CD4-positive, CD25-positive, alpha-beta regulatory T cell (primary cell): ENCODE measurements around the gene PROKR1. TPM values are rescaled to one million over a fixed set of nuclear protein-coding genes. Genes with fewer than 3 reads are reported as not detected.

Source experiments
- ATAC-seq, 2 donors: fragments of 150-1000 bp; cut with Tn5 transposase; one replicate each; pipeline ENCODE4 v1.10.0; 2021; ENCODE audit warnings: low read depth in 2 of 2, moderate number of reproducible peaks in 2 of 2, moderate library complexity in 1 of 2
- DNase-seq, 3 donors: peaks; one replicate each; pipeline versions ENCODE4 v3.0.0 to v3.0.0-alpha.2; 2012 to 2022; ENCODE audit warnings: mixed read lengths in 1 of 3
- H3K27ac ChIP-seq: one replicate; pipeline ENCODE4 v1.7.0; 2013; ENCODE audit warnings: mild to moderate bottlenecking, low read length; ENCODE audit not compliant: insufficient read depth, poor library complexity, severe bottlenecking
- H3K27me3 ChIP-seq: one replicate; pipeline ENCODE4 v1.7.0; 2013; ENCODE audit warnings: low read length; ENCODE audit not compliant: control insufficient read depth, insufficient read depth
- H3K36me3 ChIP-seq: one replicate; pipeline ENCODE4 v1.7.0; 2013; ENCODE audit warnings: mild to moderate bottlenecking, low read length, moderate library complexity; ENCODE audit not compliant: control insufficient read depth, insufficient read depth
- H3K4me1 ChIP-seq: 2 replicates; pipeline ENCODE4 v1.7.0; 2013; ENCODE audit warnings: mild to moderate bottlenecking, low read length; ENCODE audit not compliant: insufficient read depth, control insufficient read depth, poor library complexity, severe bottlenecking
- H3K4me3 ChIP-seq: one replicate; pipeline ENCODE4 v1.7.0; 2013; ENCODE audit warnings: low read depth, mild to moderate bottlenecking, low read length, moderate library complexity
- H3K9me3 ChIP-seq, 2 experiments: 1 replicate in 1 of 2; 2 replicates in 1 of 2; pipeline ENCODE4 v1.7.0; 2013; ENCODE audit warnings: low read length in 2 of 2, mild to moderate bottlenecking in 1 of 2, moderate library complexity in 1 of 2; ENCODE audit not compliant: control insufficient read depth in 2 of 2
- H3K27ac Mint-ChIP-seq, 3 donors: one replicate each; pipeline ENCODE4 v1.8.0; 2020 to 2022; ENCODE audit warnings: mild to moderate bottlenecking in 3 of 3, mixed read lengths in 3 of 3, moderate library complexity in 2 of 3
- H3K27me3 Mint-ChIP-seq: one replicate; pipeline ENCODE4 v1.8.0; 2022; ENCODE audit warnings: mild to moderate bottlenecking, mixed read lengths
- H3K36me3 Mint-ChIP-seq: one replicate; pipeline ENCODE4 v1.8.0; 2020; ENCODE audit warnings: mixed read lengths
- H3K4me1 Mint-ChIP-seq, 4 donors: one replicate each; pipeline ENCODE4 v1.8.0; 2020 to 2022; ENCODE audit warnings: mixed read lengths in 4 of 4, mild to moderate bottlenecking in 1 of 4
- H3K4me3 Mint-ChIP-seq, 4 donors: one replicate each; pipeline ENCODE4 v1.8.0; 2020 to 2022; ENCODE audit warnings: mild to moderate bottlenecking in 4 of 4, mixed read lengths in 4 of 4, moderate library complexity in 3 of 4
- H3K9me3 Mint-ChIP-seq, 7 donors: one replicate each; pipeline ENCODE4 v1.8.0; 2020 to 2022; ENCODE audit warnings: mixed read lengths in 7 of 7, mild to moderate bottlenecking in 3 of 7, moderate library complexity in 2 of 7
- polyA plus RNA-seq, 4 donors: library from polyadenylated mRNA; unstranded; fragments of 300-500 nt; fragmentation: Illumina TruSeq; gene quantifications; one replicate each; pipeline ENCODE4 v1.2.3, GENCODE V29; 2021
- total RNA-seq: library from RNA; stranded (reverse); gene quantifications from one replicate; pipeline ENCODE4 v1.2.3, GENCODE V29; 2022

Gene PROKR1
- total and polyA plus RNA-seq, 5 donors from 2014 or later = not detected

DNA sequence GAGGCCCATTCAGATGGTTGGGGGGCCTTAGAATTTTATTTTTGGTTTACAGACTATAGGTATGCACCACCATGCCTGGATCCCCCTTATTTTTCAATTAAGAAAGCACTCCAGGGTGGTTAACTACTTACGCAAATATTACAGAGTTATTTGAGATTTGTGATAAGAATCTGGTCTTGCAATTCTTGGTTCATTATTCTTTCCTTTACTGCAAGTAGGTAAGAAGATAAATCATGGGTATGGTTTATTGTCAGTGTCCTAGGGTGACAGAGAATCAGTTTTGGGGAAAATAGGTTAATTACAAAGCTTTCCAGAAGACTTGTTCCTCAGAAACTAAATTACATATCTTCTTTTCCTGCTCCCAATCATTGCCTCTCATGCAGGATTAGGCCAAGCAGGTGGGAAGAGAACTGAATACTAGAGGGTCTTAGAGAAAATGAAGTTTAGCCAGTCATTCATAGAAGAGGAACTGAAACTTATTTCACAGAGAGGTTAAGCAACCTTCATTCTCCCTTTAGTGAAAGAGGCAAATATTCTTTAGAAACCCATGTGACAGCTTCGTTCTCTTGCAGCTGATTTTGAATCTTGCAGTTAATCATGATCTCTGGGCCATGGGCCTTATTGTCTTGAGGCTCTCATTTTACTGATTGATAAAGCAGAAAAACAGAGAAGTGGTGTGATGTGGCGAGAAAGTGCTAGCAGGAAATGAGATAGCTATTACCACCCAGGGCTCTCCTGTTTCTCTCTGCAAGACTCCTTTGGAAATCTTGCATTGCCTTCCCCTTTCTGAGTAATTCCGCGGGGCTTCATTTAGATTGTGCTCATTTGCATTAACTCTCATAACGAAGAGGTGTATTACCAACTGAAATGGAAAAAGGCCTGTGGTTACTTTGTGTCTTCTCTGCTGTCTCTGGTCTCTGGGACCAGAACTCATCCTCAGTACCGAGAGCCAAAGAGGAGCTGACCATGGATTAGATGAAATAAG lies 46.5 kb downstream of the PROKR1 start:
- Histone ChIP-seq H3K4me1 (peaks cover 11% of the 10 kb centered on the region), H3K4me3 (peak overlapping the region; percentile 9), H3K27ac (no peak overlapping the region), H3K27me3 (no peaks in the 10 kb centered on the region), H3K36me3 (no peaks in the 10 kb centered on the region), H3K9me3 (no peaks in the 10 kb centered on the region)
- Mint-ChIP-seq H3K4me1 (peaks cover 7 to 14% (median 10%) of the 10 kb centered on the region in 4 donors), H3K9me3 (peaks cover 0 to 2% (median 0%) of the 10 kb centered on the region in 7 donors), H3K27ac (peak overlapping the region in 2 of 3 donors; percentile 3 to 33), H3K36me3 (peaks cover 7% of the 10 kb centered on the region), H3K27me3 (peaks cover 12% of the 10 kb centered on the region), H3K4me3 (no peak overlapping the region)
- peak in 1 of 3 donors; percentile 35 for DNase-seq
- peak; percentile 42 to 62 for ATAC-seq

- ATAC-seq (no peak), DNase-seq (no peak)
- Mint-ChIP-seq H3K9me3 (peaks cover 0 to 2% (median 0%) of the 10 kb centered on the region in 7 donors), H3K27ac (peak overlapping the region in 1 of 3 donors; percentile 33), H3K36me3 (peaks cover 7% of the 10 kb centered on the region), H3K4me1 (peaks cover 7 to 14% (median 10%) of the 10 kb centered on the region in 4 donors), H3K27me3 (peaks cover 20% of the 10 kb centered on the region), H3K4me3 (no peak overlapping the region)
- no peak overlapping the region for H3K4me3 ChIP-seq
- no peaks in the 10 kb centered on the region for H3K36me3 ChIP-seq
- H3K9me3 ChIP-seq = no peaks in the 10 kb centered on the region
- H3K27me3 ChIP-seq = no peaks in the 10 kb centered on the region
- H3K4me1 ChIP-seq = peaks cover 11% of the 10 kb centered on the region
- H3K27ac ChIP-seq = no peak overlapping the region
These were observed 47.5 kb downstream of the PROKR1 start for GRCh38 chr2:68690851-68691250.

GRCh38 chr2:68692511-68692910 lies 49.1 kb downstream of the PROKR1 start:
- Mint-ChIP-seq H3K9me3 (peaks cover 0 to 4% (median 2%) of the 10 kb centered on the region in 7 donors), H3K27ac (peak overlapping the region in 1 of 3 donors; percentile 66), H3K4me3 (no peak overlapping the region), H3K27me3 (peaks cover 25% of the 10 kb centered on the region), H3K36me3 (peaks cover 7% of the 10 kb centered on the region), H3K4me1 (peaks cover 7 to 14% (median 10%) of the 10 kb centered on the region in 4 donors)
- H3K27ac ChIP-seq = no peak overlapping the region
- H3K9me3 ChIP-seq = no peaks in the 10 kb centered on the region
- no peak overlapping the region for H3K4me3 ChIP-seq
- H3K4me1 ChIP-seq = peaks cover 11% of the 10 kb centered on the region
- peaks cover 3% of the 10 kb centered on the region for H3K27me3 ChIP-seq
- H3K36me3 ChIP-seq = no peaks in the 10 kb centered on the region
- ATAC-seq (no peak), DNase-seq (no peak)

GRCh38 chr2:68693951-68694350 lies 50.6 kb downstream of the PROKR1 start:
- Histone ChIP-seq H3K36me3 (no peaks in the 10 kb centered on the region), H3K27me3 (peaks cover 3% of the 10 kb centered on the region), H3K4me3 (no peak overlapping the region), H3K9me3 (no peaks in the 10 kb centered on the region), H3K4me1 (peaks cover 11% of the 10 kb centered on the region), H3K27ac (no peak overlapping the region)
- ATAC-seq = no peak
- DNase-seq = no peak
- H3K4me3 Mint-ChIP-seq = no peak overlapping the region
- no peak overlapping the region for H3K27ac Mint-ChIP-seq
- H3K4me1 Mint-ChIP-seq = peaks cover 7 to 14% (median 10%) of the 10 kb centered on the region in 4 donors
- peaks cover 0 to 4% (median 2%) of the 10 kb centered on the region in 7 donors for H3K9me3 Mint-ChIP-seq
- H3K27me3 Mint-ChIP-seq = peaks cover 26% of the 10 kb centered on the region
- peaks cover 7% of the 10 kb centered on the region for H3K36me3 Mint-ChIP-seq

DNA sequence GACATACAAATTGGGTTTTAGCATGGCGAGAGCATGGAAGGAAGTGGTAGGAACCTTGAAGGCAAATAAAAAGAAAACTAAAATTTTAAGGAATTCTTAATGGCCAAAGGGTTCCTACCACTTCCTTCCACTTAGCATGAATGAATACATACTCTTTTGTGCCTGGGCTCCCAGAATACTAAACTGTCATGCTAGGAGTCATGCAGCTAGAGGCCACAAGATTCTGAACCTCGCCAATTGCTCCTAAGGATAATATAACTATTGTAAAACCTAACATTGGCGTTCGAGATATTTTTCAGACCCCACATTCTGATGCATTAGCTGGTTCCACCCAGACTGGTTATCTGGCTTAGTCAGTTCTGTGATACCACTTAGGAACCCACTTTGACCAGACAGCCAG lies 52.6 kb downstream of the PROKR1 start:
- Histone ChIP-seq H3K27ac (no peak overlapping the region), H3K9me3 (no peaks in the 10 kb centered on the region), H3K36me3 (no peaks in the 10 kb centered on the region), H3K4me1 (no peaks in the 10 kb centered on the region), H3K27me3 (peaks cover 3% of the 10 kb centered on the region), H3K4me3 (no peak overlapping the region)
- peaks cover 13% of the 10 kb centered on the region for H3K36me3 Mint-ChIP-seq
- H3K4me1 Mint-ChIP-seq = peaks cover 0 to 9% (median under 1%) of the 10 kb centered on the region in 4 donors
- ATAC-seq (no peak), DNase-seq (no peak)
- peaks cover 26% of the 10 kb centered on the region for H3K27me3 Mint-ChIP-seq
- H3K27ac Mint-ChIP-seq = no peak overlapping the region
- H3K4me3 Mint-ChIP-seq = no peak overlapping the region
- peaks cover 0 to 8% (median 2%) of the 10 kb centered on the region in 7 donors for H3K9me3 Mint-ChIP-seq

GRCh38 chr2:68696554-68696953 lies 53.2 kb downstream of the PROKR1 start:
- H3K4me1 Mint-ChIP-seq = peaks cover 0 to 9% (median under 1%) of the 10 kb centered on the region in 4 donors
- peaks cover 3% of the 10 kb centered on the region for H3K27me3 ChIP-seq
- H3K4me3 Mint-ChIP-seq = no peak overlapping the region
- H3K27me3 Mint-ChIP-seq = peaks cover 25% of the 10 kb centered on the region
- H3K36me3 Mint-ChIP-seq = peaks cover 12% of the 10 kb centered on the region
- peaks cover 3% of the 10 kb centered on the region for H3K4me1 ChIP-seq
- H3K9me3 Mint-ChIP-seq = peaks cover 0 to 8% (median 2%) of the 10 kb centered on the region in 7 donors
- no peaks in the 10 kb centered on the region for H3K9me3 ChIP-seq
- no peak overlapping the region for H3K27ac Mint-ChIP-seq
- no peak overlapping the region for H3K4me3 ChIP-seq
- no peak overlapping the region for H3K27ac ChIP-seq
- H3K36me3 ChIP-seq = no peaks in the 10 kb centered on the region
- DNase-seq = no peak
- no peak for ATAC-seq

GRCh38 chr2:68698567-68699377 lies 55.4 kb downstream of the PROKR1 start:
- H3K27ac Mint-ChIP-seq = peak overlapping the region in 1 of 3 donors; percentile 57
- H3K27me3 Mint-ChIP-seq = peaks cover 17% of the 10 kb centered on the region
- Histone ChIP-seq H3K27ac (no peak overlapping the region), H3K4me1 (peaks cover 10% of the 10 kb centered on the region), H3K9me3 (no peaks in the 10 kb centered on the region), H3K36me3 (no peaks in the 10 kb centered on the region), H3K4me3 (no peak overlapping the region), H3K27me3 (peaks cover 3% of the 10 kb centered on the region)
- no peak overlapping the region for H3K4me3 Mint-ChIP-seq
- peaks cover 7 to 13% (median 12%) of the 10 kb centered on the region in 4 donors for H3K4me1 Mint-ChIP-seq
- no peak for DNase-seq
- no peak for ATAC-seq
- peaks cover 0 to 8% (median 2%) of the 10 kb centered on the region in 7 donors for H3K9me3 Mint-ChIP-seq
- peaks cover 6% of the 10 kb centered on the region for H3K36me3 Mint-ChIP-seq
